Measurements from ENCODE around the gene MED22. TPM values are rescaled to one million over a fixed set of nuclear protein-coding genes. Genes with fewer than 3 reads are reported as not detected.

MED22 gene
- total and polyA plus RNA-seq, 2 experiments from 2014 or later = 74.9 to 125 TPM

DNA sequence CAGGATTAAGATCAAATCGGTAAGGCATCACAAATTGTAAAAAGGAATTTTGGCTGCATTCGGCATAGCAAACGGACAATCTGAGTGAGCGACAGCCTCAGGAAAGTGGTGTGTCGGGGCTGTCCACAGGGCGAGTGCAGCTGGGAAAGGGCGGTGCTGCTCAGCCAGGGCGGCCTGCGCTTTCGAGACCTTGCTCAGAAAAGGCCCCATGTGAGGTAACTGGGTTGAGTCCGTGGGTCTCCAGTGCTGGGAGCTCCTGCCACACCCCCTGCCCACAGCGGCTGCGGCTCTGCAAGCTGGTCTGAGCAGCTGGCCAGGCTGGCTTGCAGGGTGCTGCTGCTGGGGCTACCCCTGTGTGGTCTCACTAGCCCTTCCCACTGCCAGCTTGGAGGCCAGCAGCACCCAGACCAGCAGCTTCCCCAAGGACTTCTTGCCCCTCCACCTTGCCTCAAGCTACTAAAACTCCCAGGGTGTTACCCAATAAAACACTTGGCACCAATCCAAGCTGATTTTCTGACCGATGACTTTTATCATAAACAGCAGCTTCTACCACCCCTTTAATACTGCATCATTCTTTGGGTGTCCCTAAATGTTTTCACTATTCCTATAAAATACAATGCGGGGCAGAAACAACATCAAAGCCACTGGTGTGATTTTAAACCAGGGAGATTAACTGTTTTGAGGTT, 14.6 kb upstream of the MED22 start:
- Histone ChIP-seq H3K27me3 (no peaks in the 10 kb centered on the region), H3K4me3 (no peak overlapping the region), H3K9me3 (ENCODE audit: low read depth) (no peaks in the 10 kb centered on the region), H3K27ac (no peak overlapping the region), H3K4me1 (ENCODE audit: low read depth) (no peaks in the 10 kb centered on the region), H3K36me3 (peaks cover 33% of the 10 kb centered on the region)
- TF ChIP-seq, protein P1, sequence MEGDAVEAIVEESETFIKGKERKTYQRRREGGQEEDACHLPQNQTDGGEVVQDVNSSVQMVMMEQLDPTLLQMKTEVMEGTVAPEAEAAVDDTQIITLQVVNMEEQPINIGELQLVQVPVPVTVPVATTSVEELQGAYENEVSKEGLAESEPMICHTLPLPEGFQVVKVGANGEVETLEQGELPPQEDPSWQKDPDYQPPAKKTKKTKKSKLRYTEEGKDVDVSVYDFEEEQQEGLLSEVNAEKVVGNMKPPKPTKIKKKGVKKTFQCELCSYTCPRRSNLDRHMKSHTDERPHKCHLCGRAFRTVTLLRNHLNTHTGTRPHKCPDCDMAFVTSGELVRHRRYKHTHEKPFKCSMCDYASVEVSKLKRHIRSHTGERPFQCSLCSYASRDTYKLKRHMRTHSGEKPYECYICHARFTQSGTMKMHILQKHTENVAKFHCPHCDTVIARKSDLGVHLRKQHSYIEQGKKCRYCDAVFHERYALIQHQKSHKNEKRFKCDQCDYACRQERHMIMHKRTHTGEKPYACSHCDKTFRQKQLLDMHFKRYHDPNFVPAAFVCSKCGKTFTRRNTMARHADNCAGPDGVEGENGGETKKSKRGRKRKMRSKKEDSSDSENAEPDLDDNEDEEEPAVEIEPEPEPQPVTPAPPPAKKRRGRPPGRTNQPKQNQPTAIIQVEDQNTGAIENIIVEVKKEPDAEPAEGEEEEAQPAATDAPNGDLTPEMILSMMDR (IDR thresholded peaks at IDR 0.05; ENCODE audit: low read depth, low read length) = no peak
- peak in 1 of 2 donors; percentile 47 for DNase-seq (ENCODE audit: low read depth in 1 of 2, low spot score in 1 of 2)

GRCh38 chr9:133361507-133362092, 13.7 kb upstream of the MED22 start:
- Histone ChIP-seq H3K4me3 (no peak overlapping the region), H3K27me3 (no peaks in the 10 kb centered on the region), H3K27ac (peak overlapping the region; percentile 7), H3K9me3 (ENCODE audit: low read depth) (no peaks in the 10 kb centered on the region), H3K36me3 (peaks cover 33% of the 10 kb centered on the region), H3K4me1 (ENCODE audit: low read depth) (peaks cover 4% of the 10 kb centered on the region)
- TF ChIP-seq, protein P1 (IDR thresholded peaks at IDR 0.05; ENCODE audit: low read depth, low read length) = no peak
- DNase-seq (ENCODE audit: low read depth in 1 of 2, low spot score in 1 of 2) = no peak

DNA sequence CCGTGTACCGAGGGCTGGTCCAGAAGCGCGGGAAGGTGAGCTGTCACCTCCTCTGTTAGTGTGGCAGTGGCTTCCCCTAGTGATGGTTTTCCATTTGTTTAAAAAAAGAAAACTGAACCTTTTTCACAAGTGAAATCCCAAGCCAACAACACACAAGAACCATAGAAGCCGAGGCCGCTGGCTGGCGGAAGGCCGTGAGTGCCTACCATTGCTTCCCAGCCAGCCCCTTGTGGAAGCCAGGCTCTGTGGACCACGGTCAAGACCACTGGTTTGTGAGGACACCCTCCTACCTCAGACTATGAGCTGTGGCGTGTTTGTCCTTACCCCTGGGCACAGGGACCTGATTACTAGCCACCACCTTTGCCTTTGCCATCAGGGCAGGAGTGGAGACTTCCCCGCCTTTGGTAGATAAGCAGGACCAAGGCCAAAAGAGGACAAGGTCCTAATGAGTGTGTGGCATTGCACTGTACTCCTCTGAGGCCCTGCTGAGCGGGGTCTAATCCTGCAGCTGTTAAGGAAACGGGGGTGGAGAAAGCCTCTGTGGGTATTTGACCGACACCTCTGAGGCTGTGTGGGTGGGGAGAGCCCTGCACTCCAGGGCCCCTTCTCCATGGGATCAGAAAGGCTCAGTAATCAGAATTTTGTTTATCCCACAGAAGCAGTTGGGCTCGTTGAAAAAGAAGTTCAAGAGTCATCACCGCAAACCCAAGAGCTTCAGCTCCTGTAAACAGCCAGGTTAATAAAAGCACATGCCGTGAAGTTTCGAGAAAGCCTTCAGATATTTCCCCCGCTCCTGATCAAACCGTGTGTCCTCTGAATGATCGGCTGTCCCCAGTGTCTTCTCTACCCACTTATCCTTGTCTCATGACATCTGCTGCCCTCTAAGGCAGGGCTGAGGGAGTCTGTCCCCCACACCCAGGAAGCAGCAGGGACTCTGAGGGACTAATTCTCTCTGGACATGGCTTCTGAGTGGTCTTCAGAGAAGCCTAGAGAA, 12.8 kb upstream of the MED22 start:
- Histone ChIP-seq H3K27me3 (no peaks in the 10 kb centered on the region), H3K4me1 (ENCODE audit: low read depth) (peaks cover 4% of the 10 kb centered on the region), H3K4me3 (no peak overlapping the region), H3K36me3 (peaks cover 26% of the 10 kb centered on the region), H3K9me3 (ENCODE audit: low read depth) (no peaks in the 10 kb centered on the region), H3K27ac (peak overlapping the region; percentile 30)
- TF ChIP-seq, protein P1 (IDR thresholded peaks at IDR 0.05; ENCODE audit: low read depth, low read length) = no peak
- no peak for DNase-seq (ENCODE audit: low read depth in 1 of 2, low spot score in 1 of 2)

DNA sequence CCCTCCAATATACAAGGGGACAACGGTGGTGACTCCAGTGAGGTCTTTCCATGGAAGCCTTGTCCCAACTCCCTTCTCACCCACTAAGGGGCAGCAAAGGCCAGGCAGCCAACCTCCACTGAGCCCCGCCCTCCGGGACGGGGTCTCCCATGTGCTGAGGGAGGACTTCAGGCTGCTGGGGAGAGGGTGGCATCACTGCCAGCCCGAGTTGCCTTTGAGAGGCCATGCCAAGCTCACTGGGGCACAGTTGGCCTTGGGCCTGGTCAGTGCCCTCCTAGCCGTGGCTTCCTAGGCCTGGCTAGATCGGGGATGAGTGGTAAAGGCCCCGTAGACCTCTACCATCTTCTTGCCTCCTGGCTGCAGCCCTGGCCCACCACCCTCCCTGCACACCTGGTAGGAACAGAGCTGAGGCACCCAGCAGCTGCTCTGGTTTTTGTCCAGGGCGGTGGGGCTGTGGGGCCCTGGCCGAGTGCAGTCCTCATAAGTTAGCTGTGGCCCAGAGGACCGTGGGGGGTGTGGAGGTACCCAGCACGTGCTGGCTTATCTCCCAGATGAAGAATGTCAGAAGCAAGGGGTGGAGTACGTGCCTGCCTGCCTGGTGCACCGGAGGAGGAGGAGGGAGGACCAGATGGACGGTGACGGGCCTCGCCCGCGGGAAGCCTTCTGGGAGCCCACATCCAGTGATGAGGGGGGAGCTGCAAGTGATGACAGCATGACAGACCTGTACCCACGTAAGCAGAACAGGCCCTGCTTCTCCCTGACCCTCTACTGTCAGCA, 11.7 kb upstream of the MED22 start:
- Histone ChIP-seq H3K4me3 (no peak overlapping the region), H3K27ac (peak overlapping the region; percentile 51), H3K9me3 (ENCODE audit: low read depth) (no peaks in the 10 kb centered on the region), H3K4me1 (ENCODE audit: low read depth) (peaks cover 12% of the 10 kb centered on the region), H3K36me3 (peaks cover 16% of the 10 kb centered on the region), H3K27me3 (no peaks in the 10 kb centered on the region)
- TF ChIP-seq, protein P1 (IDR thresholded peaks at IDR 0.05; ENCODE audit: low read depth, low read length) = peak; percentile 38
- DNase-seq (ENCODE audit: low read depth in 1 of 2, low spot score in 1 of 2) = peak in 1 of 2 donors; percentile 27

GRCh38 chr9:133357656-133358055, 9.7 kb upstream of the MED22 start:
- Histone ChIP-seq H3K4me1 (ENCODE audit: low read depth) (peaks cover 12% of the 10 kb centered on the region), H3K36me3 (peaks cover 24% of the 10 kb centered on the region), H3K4me3 (no peak overlapping the region), H3K9me3 (ENCODE audit: low read depth) (no peaks in the 10 kb centered on the region), H3K27me3 (no peaks in the 10 kb centered on the region), H3K27ac (no peak overlapping the region)
- TF ChIP-seq, protein P1 (IDR thresholded peaks at IDR 0.05; ENCODE audit: low read depth, low read length) = no peak
- DNase-seq (ENCODE audit: low read depth in 1 of 2, low spot score in 1 of 2) = no peak

All from cardiac muscle cell (in vitro differentiated cells and primary cell).